SJCRH30 (cell line): ENCODE data around the gene ATP8B1. TPM values are rescaled to one million over a fixed set of nuclear protein-coding genes. Genes with fewer than 3 reads are reported as not detected.

Experiments
- DNase-seq, 2 experiments: peaks; one replicate each; pipeline ENCODE4 v3.0.0-alpha.2; 2015 to 2020
- H3K27ac ChIP-seq: fragments of 250-450 bp; sonication (Bioruptor Pico); 2 replicates; pipeline ENCODE4 v1.5.1; 2020; ENCODE audit warnings: mild to moderate bottlenecking, moderate library complexity
- H3K27me3 ChIP-seq: fragments of 250-450 bp; sonication (Bioruptor Pico); 2 replicates; pipeline ENCODE4 v1.5.1; 2020; ENCODE audit warnings: mild to moderate bottlenecking, moderate library complexity
- H3K36me3 ChIP-seq: fragments of 250-450 bp; sonication (Bioruptor Pico); 2 replicates; pipeline ENCODE4 v1.5.1; 2020; ENCODE audit warnings: mild to moderate bottlenecking, moderate library complexity
- H3K4me1 ChIP-seq: fragments of 250-450 bp; sonication (Bioruptor Pico); 2 replicates; pipeline ENCODE4 v1.5.1; 2020; ENCODE audit warnings: mild to moderate bottlenecking, moderate library complexity
- H3K4me3 ChIP-seq: fragments of 250-450 bp; sonication (Bioruptor Pico); 2 replicates; pipeline ENCODE4 v1.5.1; 2020; ENCODE audit warnings: mild to moderate bottlenecking, moderate library complexity
- H3K9me3 ChIP-seq: fragments of 250-450 bp; sonication (Bioruptor Pico); replicated peaks from 2 replicates; pipeline ENCODE4 v1.5.1; 2020; ENCODE audit warnings: mild to moderate bottlenecking, moderate library complexity
- total RNA-seq: library from RNA; depleted of rRNA; stranded (reverse); fragments of >200 nt; shearing (Covaris generic); gene quantifications from 2 replicates; pipeline ENCODE4 v1.2.3, GENCODE V29; 2014

Gene ATP8B1
- total RNA-seq, 1 experiment from 2014 or later, result not detected

- DNase-seq, result no peak
- no peaks in the 10 kb centered on the region for H3K27me3 ChIP-seq
- H3K9me3 ChIP-seq, result no peaks in the 10 kb centered on the region
Observed at GRCh38 chr18:57640236-57640635, 162.9 kb downstream of the ATP8B1 start.

DNA sequence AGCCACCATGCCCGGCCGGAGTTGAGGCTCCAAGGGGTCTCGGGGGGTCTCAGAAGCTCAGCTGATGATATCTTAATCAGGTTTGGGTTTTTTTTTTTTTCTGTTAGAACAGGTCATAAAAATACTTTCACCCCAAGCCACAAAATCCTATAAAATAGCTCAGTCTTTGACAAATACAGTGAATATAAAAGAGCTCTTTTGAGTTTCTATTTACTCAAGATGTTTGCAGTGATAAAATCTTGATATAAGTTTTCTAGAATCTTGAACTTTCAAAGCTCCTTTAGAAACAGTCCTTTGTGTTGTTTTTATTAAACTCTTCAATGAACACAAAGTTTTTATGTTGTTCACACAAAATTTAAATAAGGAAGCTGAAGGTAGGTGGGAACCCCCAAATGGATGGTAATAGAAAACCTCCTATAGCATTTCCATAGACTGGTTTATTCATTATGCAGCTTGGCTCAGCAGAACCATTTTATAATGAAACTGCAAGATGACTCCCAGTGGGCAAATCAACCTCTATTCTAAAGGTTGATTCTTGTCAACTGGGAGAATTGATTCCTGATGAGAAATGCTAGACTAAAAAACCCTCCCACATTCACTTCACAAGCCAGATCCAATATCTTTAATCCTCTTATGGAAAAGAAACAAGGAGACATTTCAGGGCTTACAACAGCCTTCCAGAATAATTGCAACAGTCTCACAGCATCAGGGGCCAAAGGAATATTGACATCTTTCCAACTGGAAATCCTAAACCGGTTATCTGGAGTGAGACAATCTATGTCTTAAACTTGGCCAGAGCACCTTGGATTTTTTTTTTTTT lies 167.9 kb downstream of the ATP8B1 start:
- H3K9me3 ChIP-seq, result no peaks in the 10 kb centered on the region
- DNase-seq, result no peak
- H3K4me1 ChIP-seq, result no peaks in the 10 kb centered on the region
- H3K4me3 ChIP-seq, result no peak overlapping the region
- no peaks in the 10 kb centered on the region for H3K27me3 ChIP-seq
- H3K27ac ChIP-seq, result no peak overlapping the region
- H3K36me3 ChIP-seq, result no peaks in the 10 kb centered on the region

More at GRCh38 chr18:57640236-57640635, 162.9 kb downstream of the ATP8B1 start:
- Histone ChIP-seq H3K4me1 (no peaks in the 10 kb centered on the region), H3K36me3 (no peaks in the 10 kb centered on the region), H3K27ac (no peak overlapping the region), H3K4me3 (no peak overlapping the region)

DNA sequence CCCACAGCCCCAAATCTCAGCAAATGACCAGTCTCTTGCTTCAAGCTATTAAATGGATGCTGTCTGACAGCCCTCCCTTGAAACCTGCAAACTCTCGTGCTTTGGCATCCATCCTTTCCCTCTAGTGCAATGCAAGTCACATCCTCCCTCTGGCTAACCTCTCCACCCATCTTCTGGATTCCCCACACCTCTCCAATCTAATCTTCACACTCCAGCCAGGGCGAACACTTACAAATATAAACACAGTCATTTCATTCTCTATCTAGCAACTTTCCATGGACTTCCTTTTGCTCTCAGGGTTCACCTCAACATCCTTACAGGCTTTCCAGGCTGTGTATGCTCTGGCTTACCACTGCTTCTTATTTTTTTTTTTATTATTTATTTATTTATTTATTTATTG lies 171.4 kb downstream of the ATP8B1 start:
- H3K27me3 ChIP-seq, result no peaks in the 10 kb centered on the region
- DNase-seq, result no peak
- no peak overlapping the region for H3K4me3 ChIP-seq
- H3K9me3 ChIP-seq, result no peaks in the 10 kb centered on the region
- no peaks in the 10 kb centered on the region for H3K36me3 ChIP-seq
- H3K4me1 ChIP-seq, result peaks cover 3% of the 10 kb centered on the region; the same call in 1 of the 2 replicates
- H3K27ac ChIP-seq, result no peak overlapping the region

- Histone ChIP-seq H3K36me3 (no peaks in the 10 kb centered on the region), H3K4me1 (peaks cover 3% of the 10 kb centered on the region; the same call in 1 of the 2 replicates), H3K27me3 (no peaks in the 10 kb centered on the region), H3K9me3 (no peaks in the 10 kb centered on the region), H3K27ac (peak overlapping the region; percentile 74; the same call in 1 of the 2 replicates), H3K4me3 (peak overlapping the region; percentile 51)
- no peak for DNase-seq
Observed at GRCh38 chr18:57630754-57631595, 172.1 kb downstream of the ATP8B1 start.

DNA sequence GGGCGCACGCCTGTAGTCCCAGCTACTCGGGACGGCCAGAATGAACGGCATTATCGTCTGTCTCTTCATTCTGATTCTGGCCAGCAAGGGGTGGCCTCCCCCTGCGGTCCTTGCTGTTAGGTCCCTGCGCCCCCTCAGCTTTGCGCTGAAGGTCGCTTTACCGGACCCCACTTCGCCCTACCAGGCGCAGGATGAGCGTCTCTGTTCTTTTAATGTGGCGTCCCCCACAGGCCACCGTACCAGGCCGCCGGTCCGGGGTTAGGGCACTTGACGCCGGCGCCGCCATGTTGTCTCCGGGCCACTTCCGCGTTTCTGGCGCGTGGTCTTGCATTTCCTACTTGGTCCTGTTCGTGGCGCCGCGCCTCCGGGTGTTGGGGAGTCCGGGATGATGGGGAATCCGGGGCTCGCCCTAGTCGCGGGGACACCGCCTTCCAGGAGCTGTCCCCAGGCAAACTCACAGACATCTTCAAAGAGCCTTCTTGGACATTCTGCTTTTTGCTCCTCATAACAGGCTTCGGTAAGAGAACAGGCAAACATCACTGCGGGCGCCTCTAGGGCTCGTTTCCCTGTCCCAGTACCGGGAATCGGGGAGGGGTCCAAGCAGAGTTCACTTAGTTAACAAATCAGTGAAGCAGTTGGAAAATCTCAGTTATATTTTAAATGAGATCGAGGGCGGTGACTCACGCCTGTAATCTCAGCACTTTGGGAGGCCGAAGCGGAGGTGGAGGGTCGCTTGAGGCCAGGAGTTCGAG lies 172.9 kb downstream of the ATP8B1 start:
- peaks cover 3% of the 10 kb centered on the region; the same call in 1 of the 2 replicates for H3K4me1 ChIP-seq
- no peaks in the 10 kb centered on the region for H3K27me3 ChIP-seq
- H3K4me3 ChIP-seq, result peak overlapping the region; percentile 51
- H3K9me3 ChIP-seq, result no peaks in the 10 kb centered on the region
- H3K36me3 ChIP-seq, result no peaks in the 10 kb centered on the region
- peak overlapping the region; percentile 74 for H3K27ac ChIP-seq
- DNase-seq, result peak; percentile 85

DNA sequence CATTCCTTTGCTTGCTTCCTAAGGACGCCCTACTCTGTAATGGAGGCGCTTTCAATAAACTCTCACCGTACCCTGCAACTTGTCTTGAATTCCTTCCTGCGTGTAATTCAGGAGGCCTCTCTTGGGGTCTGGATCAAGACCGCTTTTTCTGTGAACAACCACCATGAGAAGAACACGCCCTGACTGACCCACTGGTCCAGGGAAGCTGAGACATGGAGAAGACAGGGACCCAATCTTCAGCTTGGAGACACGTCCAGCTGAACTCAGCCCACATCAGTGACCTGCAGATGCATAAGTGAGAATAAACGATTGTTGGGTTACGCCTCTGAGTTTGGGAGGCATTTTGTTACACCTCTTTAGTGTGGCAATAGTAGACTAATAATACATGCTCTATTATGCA lies 173.7 kb downstream of the ATP8B1 start:
- Histone ChIP-seq H3K27me3 (no peaks in the 10 kb centered on the region), H3K36me3 (no peaks in the 10 kb centered on the region), H3K4me3 (peak overlapping the region; percentile 51; the same call in 1 of the 2 replicates), H3K27ac (no peak overlapping the region), H3K4me1 (peaks cover 3% of the 10 kb centered on the region; the same call in 1 of the 2 replicates), H3K9me3 (no peaks in the 10 kb centered on the region)
- DNase-seq, result no peak

DNA sequence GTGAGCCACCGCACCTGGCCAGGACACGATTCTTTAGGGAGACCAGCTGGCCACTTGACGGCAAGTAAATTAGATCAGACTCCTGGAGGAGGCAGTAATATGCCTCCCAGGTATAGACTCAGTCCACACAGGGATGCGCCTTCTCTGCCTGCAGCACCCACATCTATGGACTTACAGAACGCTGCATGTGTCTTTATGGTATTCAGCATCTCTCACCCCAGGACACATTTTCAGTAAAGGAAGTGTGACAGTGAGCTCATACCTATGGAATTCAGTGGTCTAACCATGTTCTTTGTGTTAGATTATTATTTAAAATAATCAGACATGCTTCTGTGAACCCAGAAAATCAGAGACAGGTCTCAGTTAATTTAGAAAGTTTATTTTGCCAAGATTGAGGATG lies 175.6 kb downstream of the ATP8B1 start:
- H3K27me3 ChIP-seq, result no peaks in the 10 kb centered on the region
- peak overlapping the region; percentile 3; the same call in 1 of the 2 replicates for H3K4me3 ChIP-seq
- peak overlapping the region; percentile 64 for H3K27ac ChIP-seq
- no peaks in the 10 kb centered on the region for H3K36me3 ChIP-seq
- DNase-seq, result peak; percentile 17 to 36
- H3K4me1 ChIP-seq, result peaks cover 3% of the 10 kb centered on the region; the same call in 1 of the 2 replicates
- H3K9me3 ChIP-seq, result no peaks in the 10 kb centered on the region

- Histone ChIP-seq H3K36me3 (peaks cover 2% of the 10 kb centered on the region; the same call in 1 of the 2 replicates), H3K4me3 (no peak overlapping the region), H3K27ac (no peak overlapping the region), H3K27me3 (no peaks in the 10 kb centered on the region), H3K4me1 (peaks cover 3% of the 10 kb centered on the region; the same call in 1 of the 2 replicates), H3K9me3 (no peaks in the 10 kb centered on the region)
- no peak for DNase-seq
Observed at GRCh38 chr18:57624988-57625387, 178.1 kb downstream of the ATP8B1 start.

DNA sequence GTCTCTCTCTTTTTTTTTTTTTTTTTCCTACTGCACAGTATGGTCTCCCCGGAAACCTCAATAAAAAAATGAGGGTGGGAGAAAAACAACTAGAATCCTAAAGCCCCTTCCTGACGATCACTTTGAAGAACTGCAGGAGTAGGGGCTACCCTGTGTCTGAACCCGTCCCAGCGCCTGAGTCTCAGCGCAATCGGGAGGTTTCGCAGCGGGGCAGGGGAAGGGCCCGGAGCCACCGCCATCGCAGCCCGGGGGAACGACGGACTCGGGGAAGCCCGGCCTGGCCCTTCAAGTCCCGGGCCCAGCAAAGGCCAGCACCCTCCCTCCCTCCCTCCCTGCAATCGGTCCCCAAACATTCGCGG lies 181.9 kb downstream of the ATP8B1 start:
- H3K27ac ChIP-seq, result peak overlapping the region; percentile 52
- H3K4me1 ChIP-seq, result no peaks in the 10 kb centered on the region
- peaks cover 4% of the 10 kb centered on the region; the same call in 1 of the 2 replicates for H3K36me3 ChIP-seq
- no peaks in the 10 kb centered on the region for H3K27me3 ChIP-seq
- H3K9me3 ChIP-seq, result no peaks in the 10 kb centered on the region
- peak overlapping the region; percentile 62 for H3K4me3 ChIP-seq
- DNase-seq, result peak in 1 of 2 experiments; percentile 11

DNA sequence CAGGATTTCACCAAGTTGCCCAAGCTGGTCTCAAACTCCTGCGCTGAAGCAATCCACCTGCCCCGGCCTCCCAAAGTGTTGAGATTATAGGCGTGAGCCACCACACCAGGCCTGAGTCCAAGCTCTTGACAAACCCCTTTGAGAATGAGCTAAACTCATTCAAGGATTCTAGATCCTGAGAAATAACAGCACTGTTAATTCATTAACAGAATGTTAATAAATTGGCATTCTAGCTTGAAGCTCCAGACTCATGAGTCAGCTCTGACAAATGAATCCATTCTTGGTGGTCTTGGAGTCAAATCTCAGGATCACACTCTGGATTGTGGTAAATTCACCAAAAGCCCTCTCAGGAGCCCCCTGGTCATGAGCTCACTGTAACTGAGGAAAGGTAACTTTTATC lies 183.2 kb downstream of the ATP8B1 start:
- H3K27me3 ChIP-seq, result no peaks in the 10 kb centered on the region
- no peak overlapping the region for H3K4me3 ChIP-seq
- no peaks in the 10 kb centered on the region for H3K4me1 ChIP-seq
- no peak for DNase-seq
- H3K9me3 ChIP-seq, result no peaks in the 10 kb centered on the region
- H3K36me3 ChIP-seq, result peaks cover 6% of the 10 kb centered on the region; the same call in 1 of the 2 replicates
- H3K27ac ChIP-seq, result no peak overlapping the region

DNA sequence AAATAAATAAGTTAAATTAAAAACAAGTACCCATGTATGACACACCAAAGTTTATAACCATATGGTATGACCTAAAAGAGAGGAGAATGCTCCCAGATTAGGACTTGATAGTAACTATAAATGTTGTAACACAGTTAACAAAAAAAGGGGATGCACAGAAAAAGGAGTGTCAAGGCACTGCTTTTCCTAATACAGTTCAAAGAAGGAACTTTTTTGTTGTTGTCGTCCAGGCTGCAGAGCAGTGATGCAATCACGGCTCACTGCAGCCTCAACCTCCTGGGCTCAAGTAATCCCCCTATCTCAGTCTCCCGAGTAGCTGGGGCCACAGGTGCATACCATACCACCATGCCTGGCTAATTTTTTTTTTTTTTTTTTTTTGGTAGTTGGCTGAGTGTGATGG lies 184.2 kb downstream of the ATP8B1 start:
- H3K4me3 ChIP-seq, result no peak overlapping the region
- no peaks in the 10 kb centered on the region for H3K4me1 ChIP-seq
- peaks cover 6% of the 10 kb centered on the region; the same call in 1 of the 2 replicates for H3K36me3 ChIP-seq
- no peaks in the 10 kb centered on the region for H3K27me3 ChIP-seq
- DNase-seq, result no peak
- no peaks in the 10 kb centered on the region for H3K9me3 ChIP-seq
- no peak overlapping the region for H3K27ac ChIP-seq

- H3K36me3 ChIP-seq, result peaks cover 30% of the 10 kb centered on the region
Observed at GRCh38 chr18:57603871-57604270, 199.2 kb downstream of the ATP8B1 start.

More at GRCh38 chr18:57603871-57604270, 199.2 kb downstream of the ATP8B1 start:
- DNase-seq, result no peak
- Histone ChIP-seq H3K4me1 (no peaks in the 10 kb centered on the region), H3K27me3 (no peaks in the 10 kb centered on the region), H3K9me3 (no peaks in the 10 kb centered on the region), H3K4me3 (no peak overlapping the region), H3K27ac (no peak overlapping the region)
